ENCODE measurements around the gene XRCC4.

XRCC4 gene

DNA sequence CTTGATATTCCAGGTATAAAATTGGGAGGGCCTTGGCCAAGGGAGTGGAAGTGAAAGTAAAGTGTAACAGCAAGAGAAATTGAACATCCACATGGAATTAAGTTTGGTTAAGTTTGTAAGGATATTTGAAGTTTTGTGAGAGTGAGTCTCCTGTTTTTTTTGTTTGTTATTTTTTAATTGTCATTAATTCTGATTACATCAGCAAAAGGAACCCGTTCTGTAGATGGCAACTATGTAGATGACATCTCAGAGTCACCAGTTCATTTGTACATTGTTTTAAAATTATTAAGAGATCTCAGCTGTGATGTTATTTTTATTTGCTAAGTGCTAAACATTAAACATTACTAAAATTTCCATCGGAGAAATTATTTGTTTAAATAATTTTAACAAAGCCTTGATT is 65.2 kb downstream of the XRCC4 start:
- TF ChIP-seq, protein P1, sequence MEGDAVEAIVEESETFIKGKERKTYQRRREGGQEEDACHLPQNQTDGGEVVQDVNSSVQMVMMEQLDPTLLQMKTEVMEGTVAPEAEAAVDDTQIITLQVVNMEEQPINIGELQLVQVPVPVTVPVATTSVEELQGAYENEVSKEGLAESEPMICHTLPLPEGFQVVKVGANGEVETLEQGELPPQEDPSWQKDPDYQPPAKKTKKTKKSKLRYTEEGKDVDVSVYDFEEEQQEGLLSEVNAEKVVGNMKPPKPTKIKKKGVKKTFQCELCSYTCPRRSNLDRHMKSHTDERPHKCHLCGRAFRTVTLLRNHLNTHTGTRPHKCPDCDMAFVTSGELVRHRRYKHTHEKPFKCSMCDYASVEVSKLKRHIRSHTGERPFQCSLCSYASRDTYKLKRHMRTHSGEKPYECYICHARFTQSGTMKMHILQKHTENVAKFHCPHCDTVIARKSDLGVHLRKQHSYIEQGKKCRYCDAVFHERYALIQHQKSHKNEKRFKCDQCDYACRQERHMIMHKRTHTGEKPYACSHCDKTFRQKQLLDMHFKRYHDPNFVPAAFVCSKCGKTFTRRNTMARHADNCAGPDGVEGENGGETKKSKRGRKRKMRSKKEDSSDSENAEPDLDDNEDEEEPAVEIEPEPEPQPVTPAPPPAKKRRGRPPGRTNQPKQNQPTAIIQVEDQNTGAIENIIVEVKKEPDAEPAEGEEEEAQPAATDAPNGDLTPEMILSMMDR (IDR thresholded peaks at IDR 0.05; ENCODE audit: low read depth, low read length) = no peak
- no peak overlapping the region for H3K4me3 ChIP-seq (ENCODE audit: low read depth, low read length)

DNA sequence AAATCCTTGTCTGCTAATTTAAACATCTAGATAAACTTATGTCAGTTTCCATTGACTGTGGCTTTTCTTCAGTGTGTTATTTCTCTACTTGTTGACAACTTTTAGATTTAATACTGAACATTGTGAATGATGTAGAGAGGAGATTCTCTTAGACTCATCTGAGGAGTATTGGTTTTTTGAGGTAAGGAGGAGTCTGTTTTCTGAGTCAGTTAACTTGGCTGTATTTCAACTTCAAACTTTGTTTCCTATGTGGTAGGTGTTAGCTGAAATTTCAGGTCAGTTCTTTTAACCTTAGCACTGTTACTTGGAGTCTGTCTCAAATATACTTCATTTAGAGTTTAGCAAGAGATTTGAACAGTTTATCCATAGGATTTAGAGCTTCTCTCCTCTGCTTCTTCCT is 67.9 kb downstream of the XRCC4 start:
- H3K4me3 ChIP-seq (ENCODE audit: low read depth, low read length) = no peak overlapping the region
- TF ChIP-seq, protein P1 (IDR thresholded peaks at IDR 0.05; ENCODE audit: low read depth, low read length) = no peak

DNA sequence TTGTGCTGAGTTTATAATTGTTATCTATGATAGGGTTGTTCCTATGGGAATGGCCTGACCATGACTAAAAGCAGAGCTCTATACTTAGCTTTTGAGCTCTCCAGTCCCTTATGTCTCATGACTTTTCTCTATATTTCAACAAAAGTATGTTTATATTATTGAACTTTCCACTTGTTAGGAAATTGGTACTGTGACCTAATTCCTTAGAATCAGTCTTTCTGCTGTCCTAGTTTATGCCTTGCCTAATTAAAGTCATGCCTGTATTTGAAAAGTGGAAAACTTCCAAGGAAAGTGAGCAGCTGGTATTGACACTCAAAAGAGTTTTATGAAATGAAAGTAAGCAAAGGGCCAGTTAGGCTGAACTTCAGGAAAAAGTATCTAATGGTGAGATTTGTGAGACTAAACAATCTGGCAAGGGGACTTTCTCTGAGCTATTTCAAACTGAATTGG is 68.6 kb downstream of the XRCC4 start:
- TF ChIP-seq, protein P1 (IDR thresholded peaks at IDR 0.05; ENCODE audit: low read depth, low read length) = no peak
- no peak overlapping the region for H3K4me3 ChIP-seq (ENCODE audit: low read depth, low read length)

DNA sequence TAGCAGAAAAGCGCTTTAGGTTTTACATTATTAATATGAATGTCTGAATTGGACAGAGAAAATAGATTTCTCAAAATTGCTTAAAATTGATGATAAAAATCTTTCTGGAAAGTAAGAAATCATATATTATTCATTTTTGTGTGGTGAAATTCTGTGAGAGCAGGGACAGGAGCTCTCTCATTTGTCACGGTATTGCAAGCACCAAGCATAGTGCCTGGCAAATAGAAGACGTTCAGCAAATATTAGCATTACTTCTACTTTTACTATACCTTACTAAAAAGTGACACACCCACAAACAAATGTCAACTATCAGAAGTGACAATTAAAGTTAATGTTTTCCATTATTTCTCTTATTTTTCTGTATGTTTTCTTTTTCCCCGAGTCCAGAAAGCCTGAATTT is 69.1 kb downstream of the XRCC4 start:
- no peak overlapping the region for H3K4me3 ChIP-seq (ENCODE audit: low read depth, low read length)

DNA sequence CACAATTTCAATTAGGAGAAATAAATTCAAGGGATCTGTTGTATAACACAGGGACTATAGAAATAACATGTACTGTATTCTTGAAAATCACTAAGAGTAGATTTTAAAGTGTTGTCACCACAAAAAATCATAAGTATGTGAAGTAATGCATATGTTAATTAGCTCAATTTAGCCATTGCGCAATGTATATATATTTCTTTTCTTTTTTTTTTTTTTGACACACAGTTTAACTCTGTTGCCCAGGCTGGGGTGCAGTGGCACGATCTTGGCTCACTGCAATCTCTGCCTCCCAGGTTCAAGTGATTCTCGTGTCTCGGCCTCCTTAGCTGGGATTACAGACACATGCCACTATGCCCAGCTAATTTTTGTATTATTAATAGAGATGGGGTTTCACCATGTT is 70.2 kb downstream of the XRCC4 start:
- TF ChIP-seq, protein P1 (IDR thresholded peaks at IDR 0.05; ENCODE audit: low read depth, low read length) = no peak
- no peak overlapping the region for H3K4me3 ChIP-seq (ENCODE audit: low read depth, low read length)

More for the DNA sequence above, 69.1 kb downstream of the XRCC4 start:
- TF ChIP-seq, protein P1 (IDR thresholded peaks at IDR 0.05; ENCODE audit: low read depth, low read length) = no peak

DNA sequence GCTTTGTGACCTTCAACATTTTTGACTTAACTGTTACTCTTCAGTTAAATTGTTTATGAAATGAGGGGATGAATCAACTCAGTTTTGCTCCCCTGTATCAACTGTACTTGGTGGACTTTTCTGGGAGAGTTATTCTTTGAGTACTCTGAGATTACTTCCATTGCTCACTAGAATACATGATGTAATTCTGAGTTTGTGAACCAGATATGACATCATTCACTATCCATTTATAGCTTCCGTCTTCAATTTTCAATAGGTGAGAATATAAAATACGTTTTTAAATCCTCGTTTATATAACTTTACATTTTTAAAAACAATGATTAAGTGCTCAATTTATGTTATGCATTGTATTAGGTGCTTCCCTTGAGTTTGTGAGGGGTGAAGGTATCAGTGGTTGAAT is 71.0 kb downstream of the XRCC4 start:
- TF ChIP-seq, protein P1 (IDR thresholded peaks at IDR 0.05; ENCODE audit: low read depth, low read length) = no peak
- no peak overlapping the region for H3K4me3 ChIP-seq (ENCODE audit: low read depth, low read length)

DNA sequence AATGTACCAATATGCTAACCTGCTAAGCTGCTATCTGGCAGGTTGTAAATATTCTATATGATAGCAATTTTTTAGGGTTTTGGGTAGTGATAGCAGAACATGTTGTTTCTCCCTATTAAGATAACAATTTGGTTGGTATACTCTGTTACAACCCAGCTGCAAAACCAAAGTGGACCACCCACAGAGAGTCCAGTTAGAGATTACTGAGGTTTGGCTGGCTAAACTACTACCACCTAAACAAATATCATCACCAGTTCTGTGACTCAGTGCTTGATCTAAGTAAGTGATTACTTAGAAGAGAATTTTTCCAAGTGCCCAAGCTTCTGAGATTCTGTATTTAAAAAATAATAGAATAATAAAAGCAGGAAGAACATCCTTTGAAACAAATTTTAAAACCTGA is 72.3 kb downstream of the XRCC4 start:
- TF ChIP-seq, protein P1 (IDR thresholded peaks at IDR 0.05; ENCODE audit: low read depth, low read length) = no peak
- no peak overlapping the region for H3K4me3 ChIP-seq (ENCODE audit: low read depth, low read length)
